Glutamatergic neuron (in vitro differentiated cells): ENCODE measurements around the gene NAT14. TPM values are rescaled to one million over a fixed set of nuclear protein-coding genes. Genes with fewer than 3 reads are reported as not detected.

Experiments used
- DNase-seq: peaks from one replicate; pipeline ENCODE4 v3.0.0; 2022
- H3K27ac Mint-ChIP-seq: one replicate; pipeline ENCODE4 v1.8.0; 2020; ENCODE audit warnings: mild to moderate bottlenecking, mixed read lengths, inconsistent platforms; ENCODE audit not compliant: unreplicated experiment
- H3K27me3 Mint-ChIP-seq: one replicate; pipeline ENCODE4 v1.8.0; 2020; ENCODE audit warnings: mild to moderate bottlenecking, moderate library complexity, mixed read lengths, inconsistent platforms; ENCODE audit not compliant: unreplicated experiment
- H3K36me3 Mint-ChIP-seq: one replicate; pipeline ENCODE4 v1.8.0; 2020; ENCODE audit warnings: mild to moderate bottlenecking, mixed read lengths, inconsistent platforms; ENCODE audit not compliant: unreplicated experiment
- H3K4me1 Mint-ChIP-seq: one replicate; pipeline ENCODE4 v1.8.0; 2020; ENCODE audit warnings: mild to moderate bottlenecking, low read depth, mixed read lengths, inconsistent platforms; ENCODE audit not compliant: unreplicated experiment
- H3K4me3 Mint-ChIP-seq: one replicate; pipeline ENCODE4 v1.8.0; 2020; ENCODE audit warnings: mild to moderate bottlenecking, mixed read lengths, inconsistent platforms; ENCODE audit not compliant: unreplicated experiment
- H3K9me3 Mint-ChIP-seq: one replicate; pipeline ENCODE4 v1.8.0; 2020; ENCODE audit warnings: mild to moderate bottlenecking, moderate library complexity, mixed read lengths, inconsistent platforms; ENCODE audit not compliant: unreplicated experiment
- total RNA-seq: library from RNA; stranded (reverse); fragmentation: NEBNext Ultra II Directional; extraction: Animal tissue kit (Norgen Biotek cat#: 25700); gene quantifications from one replicate; pipeline ENCODE4 v1.2.1, GENCODE V29; 2021; ENCODE audit not compliant: unreplicated experiment
- TF ChIP-seq, protein P1 (sequence below): fragments of 200-600 bp; sonication (generic); IDR thresholded peaks from one replicate; pipeline ENCODE4 v1.5.0; 2021; ENCODE audit not compliant: partially characterized antibody, unreplicated experiment

The NAT14 gene
- total RNA-seq, 1 donor from 2014 or later, result 125 TPM

- DNase-seq, result peak; percentile 98
Measured at GRCh38 chr19:55503502-55504251, 18.7 kb downstream of the NAT14 start.

GRCh38 chr19:55504252-55504603 is 19.2 kb downstream of the NAT14 start:
- TF ChIP-seq, protein P1, sequence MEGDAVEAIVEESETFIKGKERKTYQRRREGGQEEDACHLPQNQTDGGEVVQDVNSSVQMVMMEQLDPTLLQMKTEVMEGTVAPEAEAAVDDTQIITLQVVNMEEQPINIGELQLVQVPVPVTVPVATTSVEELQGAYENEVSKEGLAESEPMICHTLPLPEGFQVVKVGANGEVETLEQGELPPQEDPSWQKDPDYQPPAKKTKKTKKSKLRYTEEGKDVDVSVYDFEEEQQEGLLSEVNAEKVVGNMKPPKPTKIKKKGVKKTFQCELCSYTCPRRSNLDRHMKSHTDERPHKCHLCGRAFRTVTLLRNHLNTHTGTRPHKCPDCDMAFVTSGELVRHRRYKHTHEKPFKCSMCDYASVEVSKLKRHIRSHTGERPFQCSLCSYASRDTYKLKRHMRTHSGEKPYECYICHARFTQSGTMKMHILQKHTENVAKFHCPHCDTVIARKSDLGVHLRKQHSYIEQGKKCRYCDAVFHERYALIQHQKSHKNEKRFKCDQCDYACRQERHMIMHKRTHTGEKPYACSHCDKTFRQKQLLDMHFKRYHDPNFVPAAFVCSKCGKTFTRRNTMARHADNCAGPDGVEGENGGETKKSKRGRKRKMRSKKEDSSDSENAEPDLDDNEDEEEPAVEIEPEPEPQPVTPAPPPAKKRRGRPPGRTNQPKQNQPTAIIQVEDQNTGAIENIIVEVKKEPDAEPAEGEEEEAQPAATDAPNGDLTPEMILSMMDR, result peak; percentile 45
- no peak for DNase-seq
- peaks cover 21% of the 10 kb centered on the region for H3K36me3 Mint-ChIP-seq
- H3K4me3 Mint-ChIP-seq, result peak overlapping the region; percentile 61
- H3K4me1 Mint-ChIP-seq, result no peaks in the 10 kb centered on the region
- H3K9me3 Mint-ChIP-seq, result peaks cover 9% of the 10 kb centered on the region
- H3K27ac Mint-ChIP-seq, result no peak overlapping the region
- peaks cover 19% of the 10 kb centered on the region for H3K27me3 Mint-ChIP-seq

More at GRCh38 chr19:55503502-55504251, 18.7 kb downstream of the NAT14 start:
- H3K4me3 Mint-ChIP-seq, result peak overlapping the region; percentile 78
- H3K36me3 Mint-ChIP-seq, result peaks cover 21% of the 10 kb centered on the region
- TF ChIP-seq, protein P1, result peak; percentile 99
- peaks cover 9% of the 10 kb centered on the region for H3K9me3 Mint-ChIP-seq
- H3K4me1 Mint-ChIP-seq, result no peaks in the 10 kb centered on the region
- peak overlapping the region; percentile 68 for H3K27ac Mint-ChIP-seq
- peaks cover 19% of the 10 kb centered on the region for H3K27me3 Mint-ChIP-seq

DNA sequence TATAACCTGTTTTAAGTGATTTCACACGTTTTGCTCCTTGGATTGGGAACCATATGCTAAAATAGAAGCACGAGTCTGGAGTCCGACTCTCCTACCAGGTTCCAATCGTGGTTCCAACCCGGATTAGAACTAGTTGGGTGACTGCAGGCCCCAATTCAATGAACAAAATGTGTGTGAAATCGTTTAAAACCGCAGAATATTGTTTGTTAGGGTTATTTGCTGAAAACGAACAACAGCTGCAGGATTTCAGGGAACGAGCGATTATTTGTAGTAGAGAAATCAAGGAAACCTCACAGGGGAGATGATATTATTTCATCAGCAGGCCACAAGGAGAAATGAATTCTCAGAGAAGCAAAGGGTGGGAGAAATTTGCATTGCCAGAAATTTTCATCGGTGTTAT is 20.0 kb downstream of the NAT14 start:
- peaks cover 9% of the 10 kb centered on the region for H3K9me3 Mint-ChIP-seq
- TF ChIP-seq, protein P1, result no peak
- DNase-seq, result no peak
- H3K27ac Mint-ChIP-seq, result no peak overlapping the region
- peaks cover 16% of the 10 kb centered on the region for H3K27me3 Mint-ChIP-seq
- peaks cover 21% of the 10 kb centered on the region for H3K36me3 Mint-ChIP-seq
- no peaks in the 10 kb centered on the region for H3K4me1 Mint-ChIP-seq
- H3K4me3 Mint-ChIP-seq, result no peak overlapping the region

DNA sequence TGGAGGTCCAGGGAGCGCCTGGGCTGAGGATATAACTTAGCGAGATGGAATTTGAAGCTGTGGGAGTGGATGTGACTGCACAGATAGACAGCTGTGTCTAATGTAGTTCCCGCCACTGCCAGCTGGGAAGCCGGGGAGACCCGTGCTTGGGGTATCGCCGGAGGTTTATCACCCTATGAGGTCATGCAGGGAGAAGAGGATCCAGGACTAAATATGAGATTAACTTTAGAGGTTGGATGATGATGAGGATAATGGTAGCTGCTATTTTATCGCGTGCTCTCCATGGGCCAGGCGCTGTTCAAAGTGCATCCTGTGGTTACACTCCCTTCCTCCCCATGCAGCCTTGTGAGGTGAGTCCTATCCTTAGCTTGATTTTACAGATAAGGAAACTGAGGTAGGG is 23.1 kb downstream of the NAT14 start:
- H3K9me3 Mint-ChIP-seq, result peaks cover 3% of the 10 kb centered on the region
- TF ChIP-seq, protein P1, result no peak
- no peak for DNase-seq
- no peak overlapping the region for H3K4me3 Mint-ChIP-seq
- H3K27ac Mint-ChIP-seq, result no peak overlapping the region
- peaks cover 6% of the 10 kb centered on the region for H3K27me3 Mint-ChIP-seq
- peaks cover 9% of the 10 kb centered on the region for H3K36me3 Mint-ChIP-seq
- H3K4me1 Mint-ChIP-seq, result no peaks in the 10 kb centered on the region

GRCh38 chr19:55516878-55517620 is 32.1 kb downstream of the NAT14 start:
- Mint-ChIP-seq H3K9me3 (peaks cover 3% of the 10 kb centered on the region), H3K27ac (peak overlapping the region; percentile 29), H3K36me3 (no peaks in the 10 kb centered on the region), H3K4me1 (peaks cover 3% of the 10 kb centered on the region), H3K4me3 (peak overlapping the region; percentile 11), H3K27me3 (peaks cover 2% of the 10 kb centered on the region)
- TF ChIP-seq, protein P1, result peak; percentile 35
- DNase-seq, result peak; percentile 94
